Mesothelial cell of epicardium (in vitro differentiated cells): ENCODE data around the gene FADS3. TPM values are rescaled to one million over a fixed set of nuclear protein-coding genes. Genes with fewer than 3 reads are reported as not detected.

Experiments
- DNase-seq, 2 experiments: peaks; one replicate each; pipeline ENCODE4 v3.0.0; 2021; ENCODE audit warnings: low spot score in 2 of 2; ENCODE audit not compliant: unreplicated experiment in 2 of 2
- H3K27ac Mint-ChIP-seq: 2 replicates; pipeline ENCODE4 v1.8.0; 2021; ENCODE audit warnings: mixed read lengths
- H3K27me3 Mint-ChIP-seq: 2 replicates; pipeline ENCODE4 v1.8.0; 2021; ENCODE audit warnings: low read depth, mixed read lengths
- H3K36me3 Mint-ChIP-seq: 2 replicates; pipeline ENCODE4 v1.8.0; 2021; ENCODE audit warnings: mixed read lengths
- H3K4me1 Mint-ChIP-seq: 2 replicates; pipeline ENCODE4 v1.8.0; 2021; ENCODE audit warnings: mixed read lengths
- H3K4me3 Mint-ChIP-seq: 2 replicates; pipeline ENCODE4 v1.8.0; 2021; ENCODE audit warnings: mild to moderate bottlenecking, moderate library complexity, mixed read lengths
- H3K9me3 Mint-ChIP-seq: 2 replicates; pipeline ENCODE4 v1.8.0; 2021; ENCODE audit warnings: mixed read lengths
- CTCF ChIP-seq: fragments of 200-600 bp; sonication (generic); IDR thresholded peaks from one replicate; pipeline ENCODE4 v1.5.0; 2021; ENCODE audit warnings: antibody characterized with exemption; ENCODE audit not compliant: unreplicated experiment
- total RNA-seq: library from RNA; stranded (reverse); gene quantifications from 3 replicates; pipeline ENCODE4 v1.2.1, GENCODE V29; 2021

Gene FADS3
- total RNA-seq, 1 donor from 2014 or later, result 8.9 TPM

- TF ChIP-seq CTCF, result no peak
- no peak for DNase-seq
- H3K27ac Mint-ChIP-seq, result no peak overlapping the region
- peaks cover 17% of the 10 kb centered on the region for H3K4me1 Mint-ChIP-seq
- H3K36me3 Mint-ChIP-seq, result no peaks in the 10 kb centered on the region
- H3K27me3 Mint-ChIP-seq, result peaks cover 12% of the 10 kb centered on the region
- H3K9me3 Mint-ChIP-seq, result no peaks in the 10 kb centered on the region
- no peak overlapping the region for H3K4me3 Mint-ChIP-seq
Observed at GRCh38 chr11:61912530-61912898, 21.2 kb upstream of the FADS3 start.

DNA sequence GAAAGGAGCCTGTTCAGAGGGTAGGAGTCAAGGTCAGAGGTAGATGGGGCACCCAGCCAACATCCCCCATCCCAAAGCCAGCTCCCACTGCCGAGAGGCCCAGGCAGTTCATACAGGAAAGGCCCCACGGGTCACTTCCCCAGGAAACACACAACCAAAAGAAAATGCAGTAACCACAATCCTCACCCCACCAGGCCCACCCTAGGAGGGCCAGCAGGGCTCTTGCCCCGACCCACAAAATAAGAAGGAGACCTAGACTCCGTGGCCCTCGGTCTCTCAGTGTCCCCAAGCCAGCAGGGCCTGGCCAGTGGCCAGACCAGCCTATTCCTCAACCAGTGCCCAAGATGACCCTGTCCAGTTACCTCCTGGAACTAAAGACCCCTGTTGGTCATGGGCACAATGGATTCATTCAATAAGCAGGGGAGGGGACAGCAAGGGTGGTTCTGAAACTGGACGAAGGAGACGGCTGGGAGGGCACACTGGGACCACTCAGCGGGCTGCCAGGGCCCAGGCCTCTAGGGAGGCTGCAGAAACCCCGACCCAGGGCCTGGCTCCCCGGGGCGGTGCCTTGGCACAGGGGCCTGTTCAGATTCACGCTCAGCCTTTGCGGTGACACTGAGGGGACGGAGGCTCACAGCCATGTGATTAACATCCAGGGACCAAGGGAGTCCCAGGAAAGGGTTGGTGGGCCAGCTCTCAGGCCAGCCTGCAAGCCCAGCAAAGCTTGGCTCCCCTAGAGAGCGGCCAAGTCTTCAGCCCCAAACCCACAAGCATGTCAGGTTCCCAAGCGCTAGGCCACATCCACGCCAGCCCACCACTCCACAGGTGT lies 20.6 kb upstream of the FADS3 start:
- H3K27me3 Mint-ChIP-seq, result peaks cover 12% of the 10 kb centered on the region
- no peaks in the 10 kb centered on the region for H3K36me3 Mint-ChIP-seq
- no peaks in the 10 kb centered on the region for H3K9me3 Mint-ChIP-seq
- no peak for TF ChIP-seq CTCF
- H3K27ac Mint-ChIP-seq, result peak overlapping the region; percentile 64
- H3K4me3 Mint-ChIP-seq, result no peak overlapping the region
- no peak for DNase-seq
- peaks cover 17% of the 10 kb centered on the region for H3K4me1 Mint-ChIP-seq

GRCh38 chr11:61911128-61911700 lies 19.9 kb upstream of the FADS3 start:
- Mint-ChIP-seq H3K27me3 (peaks cover 7% of the 10 kb centered on the region), H3K9me3 (no peaks in the 10 kb centered on the region), H3K36me3 (no peaks in the 10 kb centered on the region), H3K4me3 (no peak overlapping the region), H3K27ac (peak overlapping the region; percentile 64), H3K4me1 (peaks cover 13% of the 10 kb centered on the region)
- no peak for DNase-seq
- no peak for TF ChIP-seq CTCF

GRCh38 chr11:61910187-61911127 lies 19.1 kb upstream of the FADS3 start:
- Mint-ChIP-seq H3K27ac (no peak overlapping the region), H3K27me3 (peaks cover 3% of the 10 kb centered on the region), H3K36me3 (no peaks in the 10 kb centered on the region), H3K4me3 (no peak overlapping the region), H3K4me1 (peaks cover 13% of the 10 kb centered on the region), H3K9me3 (no peaks in the 10 kb centered on the region)
- no peak for TF ChIP-seq CTCF
- no peak for DNase-seq

- peaks cover 18% of the 10 kb centered on the region for H3K4me1 Mint-ChIP-seq
- DNase-seq, result no peak
- H3K4me3 Mint-ChIP-seq, result no peak overlapping the region
- H3K27ac Mint-ChIP-seq, result peak overlapping the region; percentile 64
- no peaks in the 10 kb centered on the region for H3K36me3 Mint-ChIP-seq
- H3K27me3 Mint-ChIP-seq, result no peaks in the 10 kb centered on the region
- no peaks in the 10 kb centered on the region for H3K9me3 Mint-ChIP-seq
- no peak for TF ChIP-seq CTCF
Observed at GRCh38 chr11:61908730-61909316, 17.5 kb upstream of the FADS3 start.
